CD8-positive, alpha-beta memory T cell (primary cell): Measurements from ENCODE around the gene CFL1. TPM values are rescaled to one million over a fixed set of nuclear protein-coding genes. Genes with fewer than 3 reads are reported as not detected.
"Not testable (repeated sequence)": the region's sequence is repeated elsewhere in the genome, so short reads cannot be mapped to it uniquely, and the experiment has no call there.

ENCODE experiments used
- CTCF ChIA-PET: fragments of 350-600 bp; sonication (Branson Sonifier 250); formaldehyde crosslinking; loops from one replicate; lab custom pipeline; 2021; ENCODE audit warnings: antibody characterized with exemption; lab: Charles Lee
- POLR2A ChIA-PET: fragments of 350-600 bp; sonication (Branson Sonifier 250); formaldehyde crosslinking; loops from one replicate; lab custom pipeline; 2021; ENCODE audit warnings: antibody characterized with exemption; lab: Charles Lee
- DNase-seq, 5 donors: peaks; one replicate each; pipeline versions ENCODE4 v3.0.0 to v3.0.0-alpha.2; 2020 to 2022; ENCODE audit warnings: mixed read lengths in 1 of 5
- H3K27ac ChIP-seq: one replicate; pipeline ENCODE4 v1.7.0; 2013; ENCODE audit warnings: low read depth, mild to moderate bottlenecking, low read length, moderate library complexity
- H3K27me3 ChIP-seq: 2 replicates; pipeline ENCODE4 v1.7.0; 2013; ENCODE audit warnings: low read length, mild to moderate bottlenecking; ENCODE audit not compliant: insufficient read depth, poor library complexity, severe bottlenecking
- H3K36me3 ChIP-seq: 2 replicates; pipeline ENCODE4 v1.7.0; 2013; ENCODE audit warnings: mild to moderate bottlenecking, low read length, moderate library complexity; ENCODE audit not compliant: insufficient read depth
- H3K4me1 ChIP-seq: 2 replicates; pipeline ENCODE4 v1.7.0; 2013; ENCODE audit warnings: mild to moderate bottlenecking, low read length, moderate library complexity; ENCODE audit not compliant: insufficient read depth
- H3K4me3 ChIP-seq: 2 replicates; pipeline ENCODE4 v1.7.0; 2013; ENCODE audit warnings: mild to moderate bottlenecking, low read length
- H3K9me3 ChIP-seq: 2 replicates; pipeline ENCODE4 v1.7.0; 2013; ENCODE audit warnings: mild to moderate bottlenecking, low read length
- H3K27ac Mint-ChIP-seq, 8 donors: one replicate each; pipeline ENCODE4 v1.8.0; 2020 to 2021; ENCODE audit warnings: mixed read lengths in 8 of 8, mild to moderate bottlenecking in 6 of 8, inconsistent platforms in 3 of 8, moderate library complexity in 3 of 8
- H3K27me3 Mint-ChIP-seq, 2 donors: one replicate each; pipeline ENCODE4 v1.8.0; 2020 to 2021; ENCODE audit warnings: mixed read lengths in 2 of 2, mild to moderate bottlenecking in 1 of 2, moderate library complexity in 1 of 2
- H3K36me3 Mint-ChIP-seq, 3 donors: one replicate each; pipeline ENCODE4 v1.8.0; 2020 to 2021; ENCODE audit warnings: mixed read lengths in 3 of 3, inconsistent platforms in 1 of 3, mild to moderate bottlenecking in 1 of 3
- H3K4me1 Mint-ChIP-seq, 3 donors: one replicate each; pipeline ENCODE4 v1.8.0; 2020 to 2021; ENCODE audit warnings: mixed read lengths in 3 of 3, inconsistent platforms in 1 of 3, mild to moderate bottlenecking in 1 of 3
- H3K4me3 Mint-ChIP-seq, 7 donors: one replicate each; pipeline ENCODE4 v1.8.0; 2020 to 2021; ENCODE audit warnings: mixed read lengths in 7 of 7, mild to moderate bottlenecking in 6 of 7, moderate library complexity in 4 of 7, inconsistent platforms in 2 of 7
- H3K9me3 Mint-ChIP-seq, 5 donors: one replicate each; pipeline ENCODE4 v1.8.0; 2020 to 2022; ENCODE audit warnings: mixed read lengths in 5 of 5, mild to moderate bottlenecking in 3 of 5, moderate library complexity in 2 of 5, inconsistent platforms in 1 of 5
- polyA plus RNA-seq: library from polyadenylated mRNA; unstranded; fragments of 300-500 nt; fragmentation: Illumina TruSeq; gene quantifications from one replicate; pipeline ENCODE4 v1.2.3, GENCODE V29; 2021
- total RNA-seq, 2 experiments: library from RNA; stranded (reverse); gene quantifications; one replicate each; pipeline ENCODE4 v1.2.3, GENCODE V29; 2021

The CFL1 gene
- total and polyA plus RNA-seq, 3 experiments from 2014 or later: 1,172 to 3,347 (median 1,226) TPM

DNA sequence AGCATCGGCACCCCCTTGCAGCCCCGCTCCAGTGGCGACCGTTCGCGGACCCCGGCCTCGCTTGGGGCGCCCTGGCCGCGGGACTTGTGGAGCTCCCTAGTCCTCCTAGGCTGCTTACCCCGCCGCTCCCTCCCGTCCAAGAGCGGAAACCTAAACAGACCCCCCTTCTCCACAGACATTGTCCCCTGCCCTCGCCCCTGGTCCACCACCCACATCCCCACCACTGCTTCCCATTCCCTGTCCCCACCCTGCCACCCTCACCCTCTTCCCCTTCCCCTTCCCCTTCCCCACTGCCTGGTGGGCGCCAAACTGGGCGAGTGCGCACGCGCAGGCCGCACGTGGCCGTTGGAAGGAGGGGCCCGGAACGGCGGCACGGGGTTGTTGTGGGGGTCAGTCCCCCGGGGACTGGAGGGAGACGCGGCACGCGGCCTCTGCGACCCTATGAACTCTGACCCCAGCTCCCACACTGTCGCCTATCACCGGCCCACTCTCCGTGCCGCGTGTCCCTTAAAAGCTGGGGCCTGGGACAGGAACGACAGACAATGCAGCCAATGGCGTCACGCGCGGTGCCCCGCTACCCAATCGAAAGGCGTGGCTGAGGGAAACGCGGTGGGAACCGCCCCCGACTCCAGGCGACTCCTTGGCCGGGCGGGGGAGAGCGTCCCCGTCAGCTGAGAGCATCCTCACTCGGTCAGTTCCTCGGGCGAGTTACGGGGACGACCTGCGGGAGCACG, 24.5 kb downstream of the CFL1 start, which contains the start of gene SNX32:
SNX32 (plus strand) TSS at position 667 of the 734 bp plus-strand sequence. CDS start 103 bp downstream, outside the sequence.
- Histone ChIP-seq H3K27ac (no peak within 1 kb of the TSS), H3K9me3 (no peaks in the 10 kb centered on the region), H3K27me3 (no peaks in the 10 kb centered on the region), H3K36me3 (no peaks in the 10 kb centered on the region), H3K4me1 (peaks cover 16% of the 10 kb centered on the region), H3K4me3 (peak within 1 kb of the TSS; percentile 57)
- H3K27ac Mint-ChIP-seq: peak within 1 kb of the TSS in 6 of 8 donors; percentile 15 to 79 (median 67)
- H3K4me3 Mint-ChIP-seq: no peak within 1 kb of the TSS
- DNase-seq: peak; percentile 90 to 94 (median 91)
- no peaks in the 10 kb centered on the region for H3K36me3 Mint-ChIP-seq
- ChIA-PET POLR2A (interaction anchor here (0.5 to 1.8 kb wide), 9 partner anchors 11 to 180 kb away, joined by 3 to 7 read pairs (median 3); partner anchors contain the start of genes CFL1, KAT5 and MUS81), CTCF (interaction anchor here (1.0 to 3.4 kb wide), 10 partner anchors 15 to 122 kb away, joined by 3 to 17 read pairs (median 8); partner anchors contain the start of genes AP5B1, CCDC85B, FIBP and KAT5)
- peaks cover 8 to 14% (median 13%) of the 10 kb centered on the region in 3 donors for H3K4me1 Mint-ChIP-seq
- H3K9me3 Mint-ChIP-seq: no peaks in the 10 kb centered on the region
- peaks cover 0 to 2% of the 10 kb centered on the region in 2 donors for H3K27me3 Mint-ChIP-seq

- H3K4me1 ChIP-seq: peaks cover 16% of the 10 kb centered on the region
- H3K9me3 Mint-ChIP-seq, H3K4me3 ChIP-seq, H3K36me3 Mint-ChIP-seq, H3K9me3 ChIP-seq, H3K27me3 ChIP-seq, H3K27me3 Mint-ChIP-seq, DNase-seq, H3K36me3 ChIP-seq, H3K27ac ChIP-seq, H3K27ac Mint-ChIP-seq: not testable (repeated sequence)
- peaks cover 8 to 14% (median 13%) of the 10 kb centered on the region in 3 donors for H3K4me1 Mint-ChIP-seq
- ChIA-PET CTCF (interaction anchor here (1.0 to 3.4 kb wide), 10 partner anchors 14 to 121 kb away, joined by 3 to 17 read pairs (median 8); partner anchors contain the start of genes AP5B1, CCDC85B, FIBP and KAT5), POLR2A (interaction anchor here (1.8 kb wide), 1 partner anchor 28 kb away, joined by 5 read pairs; the partner anchor contains the start of gene MUS81)
- H3K4me3 Mint-ChIP-seq: peak overlapping the region in 3 of 7 donors; percentile 4 to 52 (median 8)
Observed at GRCh38 chr11:65832231-65832630, 25.7 kb downstream of the CFL1 start.

DNA sequence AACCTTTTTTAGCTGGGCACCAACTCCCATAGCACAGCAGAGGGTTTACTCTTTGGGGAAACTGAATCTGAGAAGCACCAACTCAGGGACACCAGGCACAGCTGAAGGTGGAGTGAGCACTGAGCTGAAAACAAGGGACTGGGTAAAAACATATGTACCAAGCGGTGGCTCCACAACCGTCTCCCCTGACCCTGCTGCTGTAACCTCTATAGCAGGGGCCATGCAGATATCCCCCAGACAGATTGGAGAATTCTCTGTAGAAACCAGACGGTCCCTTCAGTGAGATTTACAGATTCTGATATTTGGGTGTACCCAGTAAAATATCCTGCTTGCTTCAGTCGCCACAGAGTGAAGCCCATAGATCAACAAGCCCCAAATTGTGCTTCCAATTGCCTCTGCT, 28.5 kb downstream of the CFL1 start:
- CTCF ChIA-PET: interaction anchor here (1.0 to 1.1 kb wide), 2 partner anchors 60 to 204 kb away, joined by 3 to 6 read pairs; no protein-coding TSS in a partner anchor

DNA sequence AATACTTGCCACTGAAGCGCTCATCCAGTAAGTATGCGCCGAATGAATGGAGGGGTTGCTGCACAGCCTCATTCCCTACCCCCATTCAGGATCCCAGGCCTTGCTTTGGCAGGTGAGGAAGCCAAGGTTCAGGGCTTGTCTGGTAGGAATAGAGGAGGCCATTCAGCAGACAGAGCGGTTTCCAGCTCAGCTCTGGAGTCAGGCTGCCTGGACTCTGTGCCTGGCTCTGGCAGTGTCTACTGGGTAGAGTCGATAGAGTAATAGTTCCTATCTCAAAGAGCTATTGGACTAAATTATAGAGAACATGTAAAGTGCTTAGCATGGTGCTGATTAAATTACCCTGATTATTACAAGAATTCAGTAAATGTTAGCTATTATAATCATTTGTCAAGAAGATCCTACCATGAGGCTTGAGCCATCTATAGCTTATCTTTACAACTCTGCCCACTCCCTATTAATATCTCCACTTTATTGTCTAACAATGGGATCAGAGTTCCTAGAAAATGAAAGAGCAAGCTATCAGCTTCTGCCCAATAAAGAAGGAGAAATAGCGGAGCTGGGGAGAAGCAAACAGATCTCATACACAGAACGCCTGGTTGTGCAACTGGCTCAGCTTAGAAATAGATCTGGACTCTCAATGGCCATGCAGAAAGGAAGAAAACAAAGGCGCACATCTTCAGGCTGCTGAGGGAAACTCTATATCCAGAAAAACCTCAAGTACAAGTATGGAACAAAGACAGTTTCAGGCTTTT, 30.8 kb downstream of the CFL1 start:
- H3K4me3 ChIP-seq: no peak overlapping the region
- Mint-ChIP-seq H3K27me3 (peaks cover 0 to 2% of the 10 kb centered on the region in 2 donors), H3K36me3 (no peaks in the 10 kb centered on the region), H3K27ac (no peak overlapping the region), H3K9me3 (no peaks in the 10 kb centered on the region), H3K4me1 (peaks cover 0 to 9% (median 8%) of the 10 kb centered on the region in 3 donors), H3K4me3 (no peak overlapping the region)
- no peaks in the 10 kb centered on the region for H3K27me3 ChIP-seq
- no peak overlapping the region for H3K27ac ChIP-seq
- POLR2A ChIA-PET: no interaction called here
- no peaks in the 10 kb centered on the region for H3K9me3 ChIP-seq
- H3K4me1 ChIP-seq: no peaks in the 10 kb centered on the region
- H3K36me3 ChIP-seq: no peaks in the 10 kb centered on the region
- DNase-seq: no peak
- CTCF ChIA-PET: interaction anchor here (0.6 to 1.6 kb wide), 6 partner anchors 10 to 63 kb away, joined by 3 to 5 read pairs (median 3); partner anchors contain the start of gene CCDC85B

More for the DNA sequence above, 28.5 kb downstream of the CFL1 start:
- POLR2A ChIA-PET: interaction anchor here (0.6 kb wide), 1 partner anchor 1016 kb away, joined by 3 read pairs; no protein-coding TSS in a partner anchor
- Histone ChIP-seq H3K27ac (no peak overlapping the region), H3K4me1 (peaks cover 14% of the 10 kb centered on the region), H3K27me3 (no peaks in the 10 kb centered on the region), H3K4me3 (no peak overlapping the region), H3K9me3 (no peaks in the 10 kb centered on the region), H3K36me3 (no peaks in the 10 kb centered on the region)
- Mint-ChIP-seq H3K36me3 (no peaks in the 10 kb centered on the region), H3K9me3 (no peaks in the 10 kb centered on the region), H3K27ac (no peak overlapping the region), H3K27me3 (peaks cover 0 to 2% of the 10 kb centered on the region in 2 donors), H3K4me1 (peaks cover 8 to 14% (median 13%) of the 10 kb centered on the region in 3 donors), H3K4me3 (no peak overlapping the region)
- no peak for DNase-seq

- Histone ChIP-seq H3K4me3 (no peak overlapping the region), H3K27me3 (no peaks in the 10 kb centered on the region), H3K36me3 (no peaks in the 10 kb centered on the region), H3K4me1 (no peaks in the 10 kb centered on the region), H3K27ac (no peak overlapping the region), H3K9me3 (no peaks in the 10 kb centered on the region)
- H3K27me3 Mint-ChIP-seq: no peaks in the 10 kb centered on the region
- CTCF ChIA-PET: interaction anchor here (1.0 to 2.0 kb wide), 4 partner anchors 37 to 112 kb away, joined by 4 to 5 read pairs (median 4); partner anchors contain the start of gene MUS81
- H3K4me1 Mint-ChIP-seq: peaks cover 0 to 3% (median 0%) of the 10 kb centered on the region in 3 donors
- H3K36me3 Mint-ChIP-seq: no peaks in the 10 kb centered on the region
- DNase-seq: no peak
- POLR2A ChIA-PET: no interaction called here
- no peaks in the 10 kb centered on the region for H3K9me3 Mint-ChIP-seq
- peak overlapping the region in 1 of 8 donors; percentile 34 for H3K27ac Mint-ChIP-seq
- no peak overlapping the region for H3K4me3 Mint-ChIP-seq
Observed at GRCh38 chr11:65822776-65823528, 35.0 kb downstream of the CFL1 start.

DNA sequence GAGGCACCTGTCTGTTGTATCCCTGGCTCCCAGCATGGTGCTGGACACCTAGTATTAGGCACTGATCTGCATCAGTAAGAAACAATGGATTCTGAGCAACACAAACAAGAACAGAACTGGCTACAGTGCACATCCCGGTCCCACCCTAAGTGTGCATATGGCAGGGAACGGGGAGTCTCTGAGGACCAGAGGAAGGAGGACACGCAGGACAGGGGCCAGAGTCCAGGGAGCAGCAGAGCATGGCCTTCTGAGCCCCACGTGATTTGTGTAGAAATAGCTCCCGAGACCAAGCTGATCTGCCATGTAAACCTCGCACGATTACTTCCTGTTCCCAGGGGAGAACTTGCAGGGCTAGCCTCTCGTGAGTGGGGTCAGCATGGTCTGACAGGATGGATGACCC, 36.9 kb downstream of the CFL1 start:
- no peaks in the 10 kb centered on the region for H3K36me3 ChIP-seq
- H3K9me3 Mint-ChIP-seq: no peaks in the 10 kb centered on the region
- H3K27ac Mint-ChIP-seq: no peak overlapping the region
- CTCF ChIA-PET: no interaction called here
- POLR2A ChIA-PET: no interaction called here
- no peak overlapping the region for H3K4me3 ChIP-seq
- H3K4me1 Mint-ChIP-seq: peaks cover 8 to 11% (median 10%) of the 10 kb centered on the region in 3 donors
- H3K27me3 ChIP-seq: no peaks in the 10 kb centered on the region
- no peaks in the 10 kb centered on the region for H3K9me3 ChIP-seq
- no peaks in the 10 kb centered on the region for H3K36me3 Mint-ChIP-seq
- H3K27me3 Mint-ChIP-seq: no peaks in the 10 kb centered on the region
- no peak overlapping the region for H3K4me3 Mint-ChIP-seq
- no peak for DNase-seq
- no peak overlapping the region for H3K27ac ChIP-seq
- peaks cover 10% of the 10 kb centered on the region for H3K4me1 ChIP-seq
